HEK293 (cell line): ENCODE data around the gene L3HYPDH.

Source experiments
- ATF2 ChIP-seq: fragments of 450-650 bp; formaldehyde crosslinking; IDR thresholded peaks from 2 replicates; pipeline ENCODE4 v1.5.1; 2016; ENCODE audit warnings: missing biosample characterization, missing genetic modification characterization, low read depth
- MZF1 ChIP-seq: fragments of 450-650 bp; formaldehyde crosslinking; IDR thresholded peaks from 2 replicates; pipeline ENCODE4 v1.5.1; 2017; ENCODE audit warnings: missing biosample characterization, missing genetic modification characterization, borderline replicate concordance
- OVOL3 ChIP-seq: fragments of 450-650 bp; formaldehyde crosslinking; IDR thresholded peaks from 2 replicates; pipeline ENCODE4 v1.5.1; 2016; ENCODE audit warnings: missing biosample characterization, missing genetic modification characterization
- PRDM10 ChIP-seq: fragments of 450-650 bp; formaldehyde crosslinking; IDR thresholded peaks from 2 replicates; pipeline ENCODE4 v1.5.1; 2016; ENCODE audit warnings: missing biosample characterization, missing genetic modification characterization
- SCRT1 ChIP-seq: fragments of 450-650 bp; formaldehyde crosslinking; IDR thresholded peaks from 2 replicates; pipeline ENCODE4 v1.5.1; 2016; ENCODE audit warnings: missing biosample characterization, missing genetic modification characterization, borderline replicate concordance
- SCRT2 ChIP-seq: fragments of 450-650 bp; formaldehyde crosslinking; IDR thresholded peaks from 2 replicates; pipeline ENCODE4 v1.5.1; 2016; ENCODE audit warnings: missing biosample characterization, missing genetic modification characterization
- TCF7L2 ChIP-seq: IDR thresholded peaks from 2 replicates; pipeline ENCODE4 v1.6.1; 2011; ENCODE audit warnings: low read depth, mild to moderate bottlenecking, inconsistent platforms, low read length, moderate library complexity, borderline replicate concordance
- ZBTB21 ChIP-seq: fragments of 450-650 bp; formaldehyde crosslinking; IDR thresholded peaks from 2 replicates; pipeline ENCODE4 v1.5.1; 2017; ENCODE audit warnings: missing biosample characterization, missing genetic modification characterization
- ZFP3 ChIP-seq: fragments of 450-650 bp; formaldehyde crosslinking; IDR thresholded peaks from 2 replicates; pipeline ENCODE4 v1.5.1; 2016; ENCODE audit warnings: low read depth, missing biosample characterization, missing genetic modification characterization
- ZNF157 ChIP-seq: fragments of 450-650 bp; formaldehyde crosslinking; IDR thresholded peaks from 2 replicates; pipeline ENCODE4 v1.5.1; 2016; ENCODE audit warnings: missing biosample characterization, missing genetic modification characterization
- ZNF16 ChIP-seq: fragments of 450-650 bp; formaldehyde crosslinking; IDR thresholded peaks from 2 replicates; pipeline ENCODE4 v1.5.1; 2016; ENCODE audit warnings: low read depth, missing biosample characterization, missing genetic modification characterization
- ZNF169 ChIP-seq: fragments of 450-650 bp; formaldehyde crosslinking; IDR thresholded peaks from 2 replicates; pipeline ENCODE4 v1.5.1; 2016; ENCODE audit warnings: missing biosample characterization, missing genetic modification characterization
- ZNF211 ChIP-seq: fragments of 450-650 bp; formaldehyde crosslinking; IDR thresholded peaks from 2 replicates; pipeline ENCODE4 v1.5.1; 2016; ENCODE audit warnings: low read depth, missing biosample characterization, missing genetic modification characterization
- ZNF214 ChIP-seq: fragments of 450-650 bp; formaldehyde crosslinking; IDR thresholded peaks from 2 replicates; pipeline ENCODE4 v1.5.1; 2017; ENCODE audit warnings: missing biosample characterization, mild to moderate bottlenecking, missing genetic modification characterization, borderline replicate concordance
- ZNF24 ChIP-seq: fragments of 450-650 bp; formaldehyde crosslinking; IDR thresholded peaks from 2 replicates; pipeline ENCODE4 v1.5.1; 2016; ENCODE audit warnings: missing biosample characterization, missing genetic modification characterization
- ZNF248 ChIP-seq: fragments of 450-650 bp; formaldehyde crosslinking; IDR thresholded peaks from 2 replicates; pipeline ENCODE4 v1.5.1; 2017; ENCODE audit warnings: missing biosample characterization, missing genetic modification characterization
- ZNF292 ChIP-seq: fragments of 450-650 bp; formaldehyde crosslinking; IDR thresholded peaks from 2 replicates; pipeline ENCODE4 v1.5.1; 2016; ENCODE audit warnings: low read depth, missing biosample characterization, missing genetic modification characterization, borderline replicate concordance
- ZNF350 ChIP-seq: fragments of 450-650 bp; formaldehyde crosslinking; IDR thresholded peaks from 2 replicates; pipeline ENCODE4 v1.5.0; 2017; ENCODE audit warnings: missing biosample characterization, mild to moderate bottlenecking, missing genetic modification characterization
- ZNF423 ChIP-seq: fragments of 450-650 bp; formaldehyde crosslinking; IDR thresholded peaks from 2 replicates; pipeline ENCODE4 v1.5.1; 2016; ENCODE audit warnings: missing biosample characterization, missing genetic modification characterization
- ZNF513 ChIP-seq: fragments of 450-650 bp; IDR thresholded peaks from 2 replicates; pipeline ENCODE4 v1.5.1; 2018; ENCODE audit warnings: missing biosample characterization, missing genetic modification characterization
- ZNF544 ChIP-seq: fragments of 450-650 bp; formaldehyde crosslinking; IDR thresholded peaks from 2 replicates; pipeline ENCODE4 v1.5.0; 2017; ENCODE audit warnings: missing biosample characterization, missing genetic modification characterization
- ZNF558 ChIP-seq: fragments of 450-650 bp; formaldehyde crosslinking; IDR thresholded peaks from 2 replicates; pipeline ENCODE4 v1.5.1; 2016; ENCODE audit warnings: missing biosample characterization, missing genetic modification characterization
- ZNF600 ChIP-seq: fragments of 450-650 bp; formaldehyde crosslinking; IDR thresholded peaks from 2 replicates; pipeline ENCODE4 v1.5.1; 2016; ENCODE audit warnings: missing biosample characterization, missing genetic modification characterization
- ZNF623 ChIP-seq: fragments of 450-650 bp; formaldehyde crosslinking; IDR thresholded peaks from 2 replicates; pipeline ENCODE4 v1.5.1; 2016; ENCODE audit warnings: missing biosample characterization, missing genetic modification characterization
- ZNF792 ChIP-seq: fragments of 450-650 bp; formaldehyde crosslinking; IDR thresholded peaks from 2 replicates; pipeline ENCODE4 v1.5.1; 2016; ENCODE audit warnings: missing biosample characterization, missing genetic modification characterization
- ZSCAN16 ChIP-seq: fragments of 450-650 bp; formaldehyde crosslinking; IDR thresholded peaks from 2 replicates; pipeline ENCODE4 v1.5.1; 2016; ENCODE audit warnings: missing biosample characterization, missing genetic modification characterization
- ZXDB ChIP-seq: fragments of 450-650 bp; formaldehyde crosslinking; IDR thresholded peaks from 2 replicates; pipeline ENCODE4 v1.5.1; 2016; ENCODE audit warnings: missing biosample characterization, missing genetic modification characterization
- TF ChIP-seq, protein P1 (sequence below): fragments of 450-650 bp; formaldehyde crosslinking; optimal IDR thresholded peaks from 2 replicates; pipeline ENCODE3; 2016; ENCODE audit warnings: missing biosample characterization, mild to moderate bottlenecking, missing genetic modification characterization
- TF ChIP-seq, protein P2 (sequence below): fragments of 450-650 bp; formaldehyde crosslinking; IDR thresholded peaks from 2 replicates; pipeline ENCODE4 v1.5.1; 2016; ENCODE audit warnings: missing biosample characterization, missing genetic modification characterization

The L3HYPDH gene

GRCh38 chr14:59483819-59484638, at the start of gene L3HYPDH, which contains the start of gene JKAMP (continued):
- TF ChIP-seq ZNF214 (tag by site-specific recombination) = no peak
- peak; percentile 58; the same call in 1 of the 2 replicates for TF ChIP-seq ZNF423
- TF ChIP-seq ZNF169 = no peak
- TF ChIP-seq ZNF350 (tag by site-specific recombination) = no peak
- TF ChIP-seq MZF1 = no peak
- TF ChIP-seq, protein P1, sequence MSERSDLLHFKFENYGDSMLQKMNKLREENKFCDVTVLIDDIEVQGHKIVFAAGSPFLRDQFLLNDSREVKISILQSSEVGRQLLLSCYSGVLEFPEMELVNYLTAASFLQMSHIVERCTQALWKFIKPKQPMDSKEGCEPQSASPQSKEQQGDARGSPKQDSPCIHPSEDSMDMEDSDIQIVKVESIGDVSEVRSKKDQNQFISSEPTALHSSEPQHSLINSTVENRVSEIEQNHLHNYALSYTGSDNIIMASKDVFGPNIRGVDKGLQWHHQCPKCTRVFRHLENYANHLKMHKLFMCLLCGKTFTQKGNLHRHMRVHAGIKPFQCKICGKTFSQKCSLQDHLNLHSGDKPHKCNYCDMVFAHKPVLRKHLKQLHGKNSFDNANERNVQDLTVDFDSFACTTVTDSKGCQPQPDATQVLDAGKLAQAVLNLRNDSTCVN (tag by site-specific recombination) = peak; percentile 91
- no peak for TF ChIP-seq ZNF211 (tag by site-specific recombination)
- TF ChIP-seq ZNF248 = no peak
- no peak for TF ChIP-seq ZNF292 (tag by site-specific recombination)
- TF ChIP-seq ZNF544 (tag by site-specific recombination) = no peak
- TF ChIP-seq, protein P2, sequence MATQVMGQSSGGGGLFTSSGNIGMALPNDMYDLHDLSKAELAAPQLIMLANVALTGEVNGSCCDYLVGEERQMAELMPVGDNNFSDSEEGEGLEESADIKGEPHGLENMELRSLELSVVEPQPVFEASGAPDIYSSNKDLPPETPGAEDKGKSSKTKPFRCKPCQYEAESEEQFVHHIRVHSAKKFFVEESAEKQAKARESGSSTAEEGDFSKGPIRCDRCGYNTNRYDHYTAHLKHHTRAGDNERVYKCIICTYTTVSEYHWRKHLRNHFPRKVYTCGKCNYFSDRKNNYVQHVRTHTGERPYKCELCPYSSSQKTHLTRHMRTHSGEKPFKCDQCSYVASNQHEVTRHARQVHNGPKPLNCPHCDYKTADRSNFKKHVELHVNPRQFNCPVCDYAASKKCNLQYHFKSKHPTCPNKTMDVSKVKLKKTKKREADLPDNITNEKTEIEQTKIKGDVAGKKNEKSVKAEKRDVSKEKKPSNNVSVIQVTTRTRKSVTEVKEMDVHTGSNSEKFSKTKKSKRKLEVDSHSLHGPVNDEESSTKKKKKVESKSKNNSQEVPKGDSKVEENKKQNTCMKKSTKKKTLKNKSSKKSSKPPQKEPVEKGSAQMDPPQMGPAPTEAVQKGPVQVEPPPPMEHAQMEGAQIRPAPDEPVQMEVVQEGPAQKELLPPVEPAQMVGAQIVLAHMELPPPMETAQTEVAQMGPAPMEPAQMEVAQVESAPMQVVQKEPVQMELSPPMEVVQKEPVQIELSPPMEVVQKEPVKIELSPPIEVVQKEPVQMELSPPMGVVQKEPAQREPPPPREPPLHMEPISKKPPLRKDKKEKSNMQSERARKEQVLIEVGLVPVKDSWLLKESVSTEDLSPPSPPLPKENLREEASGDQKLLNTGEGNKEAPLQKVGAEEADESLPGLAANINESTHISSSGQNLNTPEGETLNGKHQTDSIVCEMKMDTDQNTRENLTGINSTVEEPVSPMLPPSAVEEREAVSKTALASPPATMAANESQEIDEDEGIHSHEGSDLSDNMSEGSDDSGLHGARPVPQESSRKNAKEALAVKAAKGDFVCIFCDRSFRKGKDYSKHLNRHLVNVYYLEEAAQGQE (tag by site-specific recombination) = peak; percentile 96
- no peak for TF ChIP-seq ZNF157 (tag by site-specific recombination)
- no peak for TF ChIP-seq ZBTB21 (tag by site-specific recombination)
- TF ChIP-seq ZNF623 (tag by site-specific recombination) = no peak
- TF ChIP-seq OVOL3 (tag by site-specific recombination) = 0 out of 2 replicates have a peak, but pooled peaks have one; percentile 16
- TF ChIP-seq ZNF600 (tag by site-specific recombination) = peak; percentile 90
- no peak for TF ChIP-seq ZSCAN16 (tag by site-specific recombination)
- no peak for TF ChIP-seq ATF2
- TF ChIP-seq ZNF792 (tag by site-specific recombination) = no peak
- TF ChIP-seq ZNF513 (tag by site-specific recombination) = no peak
- no peak for TF ChIP-seq SCRT1 (tag by site-specific recombination)
- peak; percentile 64; the same call in 1 of the 2 replicates for TF ChIP-seq SCRT2 (tag by site-specific recombination)
- TF ChIP-seq ZXDB (tag by site-specific recombination) = peak; percentile 79
- TF ChIP-seq PRDM10 = no peak
- TF ChIP-seq TCF7L2 = no peak
- TF ChIP-seq ZNF24 (tag by site-specific recombination) = 0 out of 2 replicates have a peak, but pooled peaks have one; percentile 24
- TF ChIP-seq ZNF558 (tag by site-specific recombination) = no peak
- no peak for TF ChIP-seq ZNF16
- no peak for TF ChIP-seq ZFP3 (tag by site-specific recombination)
